H1 (cell line): ENCODE measurements around the gene KIAA0319L. TPM values are rescaled to one million over a fixed set of nuclear protein-coding genes. Genes with fewer than 3 reads are reported as not detected.

ENCODE experiments used
- CTCF ChIA-PET: fragments of 300-600 bp; sonication (Branson Sonifier 250); formaldehyde crosslinking; loops from one replicate; lab custom pipeline; 2021; ENCODE audit not compliant: partially characterized antibody; lab: Charles Lee
- POLR2A ChIA-PET: fragments of 300-600 bp; sonication (Branson Sonifier 250); formaldehyde crosslinking; loops from one replicate; lab custom pipeline; 2021; ENCODE audit warnings: inconsistent platforms; ENCODE audit not compliant: partially characterized antibody; lab: Charles Lee
- DNase-seq, 2 experiments: peaks; one replicate each; pipeline versions ENCODE4 v3.0.0 to v3.0.0-alpha.2; 2010 to 2022; ENCODE audit warnings: low spot score in 2 of 2, low read depth in 1 of 2, mixed read lengths in 1 of 2
- FAIRE-seq: peaks from 2 replicates; lab custom pipeline; 2011; peaks lifted over from hg19 to GRCh38; lab: Jason Lieb, UNC
- H2AFZ ChIP-seq: 2 replicates; pipeline ENCODE4 v1.8.1; 2012; ENCODE audit warnings: low read length, inconsistent platforms
- H2AK5ac ChIP-seq: 2 replicates; pipeline ENCODE4 v1.6.1; 2013; ENCODE audit warnings: low read depth, low read length
- H2BK120ac ChIP-seq: replicated peaks from 2 replicates; pipeline ENCODE3; 2013; ENCODE audit warnings: low read depth, low read length, inconsistent platforms
- H2BK12ac ChIP-seq: 2 replicates; pipeline ENCODE4 v1.6.1; 2013; ENCODE audit warnings: low read depth, low read length
- H2BK15ac ChIP-seq: 2 replicates; pipeline ENCODE4 v1.6.1; 2013; ENCODE audit warnings: low read length
- H2BK20ac ChIP-seq: 2 replicates; pipeline ENCODE4 v1.6.1; 2013; ENCODE audit warnings: low read length
- H2BK5ac ChIP-seq: 2 replicates; pipeline ENCODE4 v1.6.1; 2013; ENCODE audit warnings: low read depth, low read length
- H3K14ac ChIP-seq: 2 replicates; pipeline ENCODE4 v1.6.1; 2013; ENCODE audit warnings: inconsistent platforms; ENCODE audit not compliant: insufficient read length
- H3K18ac ChIP-seq: 2 replicates; pipeline ENCODE4 v1.6.1; 2013; ENCODE audit warnings: low read length; ENCODE audit errors: extremely low read depth
- H3K23ac ChIP-seq: 2 replicates; pipeline ENCODE4 v1.6.1; 2013; ENCODE audit warnings: inconsistent platforms; ENCODE audit not compliant: insufficient read length
- H3K23me2 ChIP-seq: 2 replicates; pipeline ENCODE4 v1.6.1; 2013; ENCODE audit warnings: low read depth, low read length
- H3K27ac ChIP-seq: 2 replicates; pipeline ENCODE4 v1.6.1; 2011; ENCODE audit warnings: low read depth, low read length, inconsistent platforms
- H3K27me3 ChIP-seq, 4 experiments: replicated peaks in 1 of 4; 1 replicate in 1 of 4; 2 replicates in 3 of 4; pipeline versions ENCODE4 v1.6.1 to v1.8.1; 2011 to 2013; ENCODE audit warnings: low read length in 3 of 4, mild to moderate bottlenecking in 3 of 4, inconsistent platforms in 2 of 4, mixed read lengths in 2 of 4, moderate library complexity in 1 of 4; ENCODE audit not compliant: control insufficient read depth in 3 of 4, insufficient read depth in 3 of 4; ENCODE audit errors: extremely low read depth in 1 of 4
- H3K36me3 ChIP-seq, 4 experiments: 2 replicates each; pipeline versions ENCODE4 v1.6.1 to v1.8.1; 2011 to 2013; ENCODE audit warnings: mild to moderate bottlenecking in 4 of 4, low read length in 3 of 4, moderate library complexity in 2 of 4, control low read depth in 1 of 4, inconsistent platforms in 1 of 4; ENCODE audit not compliant: insufficient read depth in 4 of 4, control insufficient read depth in 2 of 4
- H3K4ac ChIP-seq: replicated peaks from 2 replicates; pipeline ENCODE3; 2013; ENCODE audit warnings: low read length, low read depth, mixed read lengths, inconsistent platforms; ENCODE audit not compliant: insufficient read length
- H3K4me1 ChIP-seq, 4 experiments: replicated peaks in 1 of 4; 1 replicate in 1 of 4; 2 replicates in 3 of 4; pipeline versions ENCODE4 v1.6.1 to v1.8.1; 2011 to 2013; ENCODE audit warnings: low read length in 3 of 4, inconsistent platforms in 2 of 4, mixed read lengths in 1 of 4; ENCODE audit not compliant: insufficient read depth in 4 of 4, control insufficient read depth in 3 of 4
- H3K4me2 ChIP-seq, 2 experiments: 2 replicates each; pipeline versions ENCODE4 v1.6.1 to v1.8.1; 2011 to 2013; ENCODE audit warnings: low read depth in 2 of 2, low read length in 2 of 2, control low read depth in 1 of 2, inconsistent platforms in 1 of 2, mild to moderate bottlenecking in 1 of 2; ENCODE audit not compliant: insufficient read depth in 1 of 2
- H3K4me3 ChIP-seq, 4 experiments: fragments of 200-600, 300-600 bp in 1 of 4; sonication (generic), shearing (Covaris generic), sonication (Bioruptor Twin) in 1 of 4; 2 replicates each; pipeline versions ENCODE4 v1.5.1 to v1.8.1; 2011 to 2016; ENCODE audit warnings: low read length in 4 of 4, low read depth in 3 of 4, control low read depth in 2 of 4, inconsistent platforms in 2 of 4, mild to moderate bottlenecking in 2 of 4, mixed read lengths in 1 of 4, moderate library complexity in 1 of 4; ENCODE audit not compliant: insufficient read depth in 2 of 4; ENCODE audit errors: extremely low read depth in 1 of 4
- H3K56ac ChIP-seq: replicated peaks from 2 replicates; pipeline ENCODE3; 2013; ENCODE audit warnings: low read depth, mild to moderate bottlenecking, mixed read lengths, low read length, inconsistent platforms; ENCODE audit not compliant: insufficient read length
- H3K79me1 ChIP-seq: 2 replicates; pipeline ENCODE4 v1.6.1; 2013; ENCODE audit warnings: low read depth, low read length, control low read depth
- H3K79me2 ChIP-seq, 2 experiments: 2 replicates each; pipeline versions ENCODE4 v1.6.1 to v1.8.1; 2012 to 2013; ENCODE audit warnings: low read length in 2 of 2, mild to moderate bottlenecking in 2 of 2, inconsistent platforms in 1 of 2; ENCODE audit not compliant: insufficient read depth in 2 of 2, control insufficient read depth in 1 of 2
- H3K9ac ChIP-seq, 4 experiments: replicated peaks in 1 of 4; 1 replicate in 1 of 4; 2 replicates in 3 of 4; pipeline versions ENCODE4 v1.6.1 to v1.8.1; 2011 to 2013; ENCODE audit warnings: low read depth in 3 of 4, low read length in 3 of 4, control low read depth in 2 of 4, mild to moderate bottlenecking in 2 of 4, moderate library complexity in 2 of 4, inconsistent platforms in 1 of 4; ENCODE audit errors: extremely low read depth in 1 of 4
- H3K9me3 ChIP-seq, 2 experiments: 2 replicates each; pipeline versions ENCODE4 v1.6.1 to v1.8.1; 2012 to 2013; ENCODE audit warnings: mild to moderate bottlenecking in 2 of 2, moderate library complexity in 2 of 2, control low read depth in 1 of 2, inconsistent platforms in 1 of 2, low read depth in 1 of 2, low read length in 1 of 2, mixed read lengths in 1 of 2; ENCODE audit not compliant: insufficient read depth in 2 of 2
- H4K20me1 ChIP-seq, 2 experiments: replicated peaks in 1 of 2; 2 replicates each; pipeline versions ENCODE3 to v1.8.1; 2011 to 2013; ENCODE audit warnings: inconsistent platforms in 2 of 2, low read length in 2 of 2, mild to moderate bottlenecking in 1 of 2; ENCODE audit not compliant: insufficient read depth in 2 of 2, control insufficient read depth in 1 of 2
- H4K5ac ChIP-seq: 2 replicates; pipeline ENCODE4 v1.6.1; 2013; ENCODE audit warnings: low read length, low read depth, mixed read lengths, inconsistent platforms; ENCODE audit not compliant: insufficient read length
- H4K8ac ChIP-seq: 2 replicates; pipeline ENCODE4 v1.8.0; 2013; ENCODE audit warnings: mild to moderate bottlenecking, moderate library complexity, low read length, inconsistent platforms; ENCODE audit not compliant: insufficient read depth; ENCODE audit errors: extremely low read depth
- H4K91ac ChIP-seq: replicated peaks from 2 replicates; pipeline ENCODE3; 2013; ENCODE audit warnings: low read length, mixed read lengths, inconsistent platforms; ENCODE audit not compliant: insufficient read length
- CHD2 ChIP-seq: IDR thresholded peaks from 2 replicates; pipeline ENCODE4 v1.6.1; 2012; ENCODE audit warnings: low read length, improper control_type of control experiment
- POU5F1 ChIP-seq: IDR thresholded peaks from 2 replicates; pipeline ENCODE4 v1.6.1; 2011; ENCODE audit warnings: low read depth, mild to moderate bottlenecking, low read length, moderate library complexity
- RBBP5 ChIP-seq: IDR thresholded peaks from 2 replicates; pipeline ENCODE4 v1.7.1; 2012; ENCODE audit warnings: low read depth, mild to moderate bottlenecking, inconsistent platforms, low read length, moderate library complexity, borderline replicate concordance
- SRF ChIP-seq: IDR thresholded peaks from 2 replicates; pipeline ENCODE4 v1.6.1; 2011; ENCODE audit warnings: mild to moderate bottlenecking, low read depth, low read length, moderate library complexity
- WGBS, 2 experiments: shearing (Covaris generic) in 1 of 2; methylation state at CpG; one replicate each; pipeline versions ENCODE4 v1.1.6 to v1.1.7; 2013 to 2015; ENCODE audit warnings: low lambda C conversion rate in 2 of 2, mixed read lengths in 2 of 2, inconsistent platforms in 1 of 2, low coverage in 1 of 2, missing lambda C conversion rate in 1 of 2; ENCODE audit not compliant: insufficient replicate concordance in 2 of 2, insufficient coverage in 1 of 2, insufficient read length in 1 of 2; ENCODE audit errors: extremely low coverage in 1 of 2, missing lambda C conversion rate in 1 of 2; 5-methylcytosine and 5-hydroxymethylcytosine counted together
- polyA plus RNA-seq, 7 experiments: library from polyadenylated mRNA; depleted of rRNA in 3 of 7; stranded (reverse) in 5 of 7; unstranded in 2 of 7; fragments of >200 nt in 5 of 7; fragments of 200-250 nt in 2 of 7; gene quantifications; 1 replicate in 5 of 7; 2 replicates in 1 of 7; 4 replicates in 1 of 7; pipeline versions ENCODE4 v1.2.1 to v1.2.3, GENCODE V29; 2011 to 2013; ENCODE audit warnings: missing spikeins in 2 of 7, mixed read lengths in 2 of 7
- total RNA-seq: library from RNA; stranded (reverse); fragmentation: NEBNext Ultra II Directional; extraction: Animal tissue kit (Norgen Biotek cat#: 25700); gene quantifications from 2 replicates; pipeline ENCODE4 v1.2.1, GENCODE V29; 2021

KIAA0319L gene
- total and polyA plus RNA-seq, 2 of the 8 experiments (the other 6 are each of a cell fraction or from before 2014, with no cell fraction given) = 40.1 to 55.7 TPM

- no peak for DNase-seq
Observed at GRCh38 chr1:35386959-35387358, 170.2 kb downstream of the KIAA0319L start.

More at GRCh38 chr1:35386959-35387358, 170.2 kb downstream of the KIAA0319L start:
- Histone ChIP-seq H2BK5ac (no peak overlapping the region; the same call in 1 of the 2 replicates), H4K91ac (no peak overlapping the region), H3K9ac (no peak overlapping the region), H4K5ac (no peak overlapping the region), H3K14ac (no peak overlapping the region), H2BK20ac (no peak overlapping the region; the same call in 1 of the 2 replicates), H3K4me2 (no peak overlapping the region), H2AFZ (no peak overlapping the region), H3K4me1 (peaks cover 3 to 14% (median 8%) of the 10 kb centered on the region in 4 experiments; a peak in 4 of 7 replicates), H3K18ac (no peak overlapping the region), H3K27me3 (no peaks in the 10 kb centered on the region), H3K4me3 (no peak overlapping the region), H2BK120ac (no peak overlapping the region), H3K23me2 (no peaks in the 10 kb centered on the region), H3K79me2 (no peaks in the 10 kb centered on the region), H3K23ac (no peak overlapping the region), H2AK5ac (no peak overlapping the region; the same call in 1 of the 2 replicates), H3K36me3 (peaks cover 0 to 44% (median 7%) of the 10 kb centered on the region in 4 experiments; a peak in 4 of 8 replicates), H3K9me3 (no peaks in the 10 kb centered on the region), H3K79me1 (no peaks in the 10 kb centered on the region), H3K27ac (no peak overlapping the region), H4K8ac (no peak overlapping the region), H3K56ac (no peak overlapping the region), H2BK15ac (no peak overlapping the region), H3K4ac (no peak overlapping the region), H2BK12ac (peak overlapping the region; percentile 82; the same call in 1 of the 2 replicates), H4K20me1 (no peaks in the 10 kb centered on the region)
- 91% methylated on average over 6 of the region's 6 CpGs; no CpG with 5 or more reads in 1 of the 2 experiments for WGBS, 2 experiments
- FAIRE-seq = no peak
- ChIA-PET POLR2A (no interaction called here), CTCF (no interaction called here)
- TF ChIP-seq RBBP5 (no peak), POU5F1 (no peak), SRF (no peak), CHD2 (no peak)
